Endodermal cell (in vitro differentiated cells): ENCODE measurements around the gene KIF25. TPM values are rescaled to one million over a fixed set of nuclear protein-coding genes. Genes with fewer than 3 reads are reported as not detected.
A peak's percentile ranks its signal among the peaks of the same experiment; 100 is the strongest.

ENCODE experiments used
- DNase-seq: peaks from one replicate; pipeline ENCODE4 v3.0.0-alpha.2; 2017
- H3K27ac ChIP-seq: 2 replicates; pipeline ENCODE4 v1.5.1; 2013; ENCODE audit warnings: mild to moderate bottlenecking, low read depth, low read length, moderate library complexity
- H3K27me3 ChIP-seq: 2 replicates; pipeline ENCODE4 v1.6.1; 2013; ENCODE audit warnings: mild to moderate bottlenecking, low read length, moderate library complexity; ENCODE audit not compliant: insufficient read depth, control insufficient read depth, poor library complexity, severe bottlenecking
- H3K36me3 ChIP-seq: 2 replicates; pipeline ENCODE4 v1.7.0; 2013; ENCODE audit warnings: mild to moderate bottlenecking, low read length, moderate library complexity; ENCODE audit not compliant: control insufficient read depth, insufficient read depth
- H3K4me1 ChIP-seq: one replicate; pipeline ENCODE4 v1.7.0; 2013; ENCODE audit warnings: low read length; ENCODE audit not compliant: control insufficient read depth, insufficient read depth
- H3K4me3 ChIP-seq: 2 replicates; pipeline ENCODE4 v1.5.1; 2013; ENCODE audit warnings: mild to moderate bottlenecking, low read length, moderate library complexity
- H3K9ac ChIP-seq: 2 replicates; pipeline ENCODE4 v1.6.1; 2013; ENCODE audit warnings: mild to moderate bottlenecking, low read length, moderate library complexity; ENCODE audit not compliant: poor library complexity, severe bottlenecking; ENCODE audit errors: extremely low read depth
- H3K9me3 ChIP-seq: 2 replicates; pipeline ENCODE4 v1.6.1; 2013; ENCODE audit warnings: mild to moderate bottlenecking, low read length, moderate library complexity; ENCODE audit not compliant: control insufficient read depth
- H3K27ac Mint-ChIP-seq: 2 replicates; pipeline ENCODE4 v1.8.0; 2020; ENCODE audit warnings: mixed read lengths
- H3K27me3 Mint-ChIP-seq: 2 replicates; pipeline ENCODE4 v1.8.0; 2021; ENCODE audit warnings: mild to moderate bottlenecking, mixed read lengths; ENCODE audit not compliant: insufficient read depth
- H3K36me3 Mint-ChIP-seq: 2 replicates; pipeline ENCODE4 v1.8.0; 2020; ENCODE audit warnings: low read depth, mixed read lengths
- H3K4me1 Mint-ChIP-seq: 2 replicates; pipeline ENCODE4 v1.8.0; 2020; ENCODE audit warnings: mixed read lengths
- H3K4me3 Mint-ChIP-seq: 2 replicates; pipeline ENCODE4 v1.8.0; 2020; ENCODE audit warnings: mild to moderate bottlenecking, moderate library complexity, mixed read lengths
- H3K9me3 Mint-ChIP-seq: 2 replicates; pipeline ENCODE4 v1.8.0; 2020; ENCODE audit warnings: mild to moderate bottlenecking, mixed read lengths
- CTCF ChIP-seq: fragments of 200-600 bp; sonication (generic); conservative IDR thresholded peaks from 2 replicates; pipeline ENCODE4 v1.5.0; 2021; ENCODE audit warnings: antibody characterized with exemption, mild to moderate bottlenecking
- WGBS, 2 experiments: methylation state at CpG; one replicate each; pipeline versions ENCODE4 v1.1.5 to v1.1.7; 2013; ENCODE audit warnings: missing lambda C conversion rate in 2 of 2, mixed read lengths in 1 of 2; ENCODE audit not compliant: insufficient coverage in 1 of 2, insufficient read length in 1 of 2; 5-methylcytosine and 5-hydroxymethylcytosine counted together
- total RNA-seq, 2 donors: library from RNA; stranded (reverse); fragmentation: NEBNext Ultra II Directional in 1 of 2; extraction: Animal tissue kit (Norgen Biotek cat#: 25700) in 1 of 2; gene quantifications; 2 replicates in 1 of 2; 3 replicates in 1 of 2; pipeline ENCODE4 v1.2.1, GENCODE V29; 2021

Gene KIF25
- total RNA-seq, 2 donors from 2014 or later = 1.3 TPM; not detected in 1

GRCh38 chr6:168043848-168044415, 46.5 kb downstream of the KIF25 start:
- Mint-ChIP-seq H3K27ac (no peak overlapping the region), H3K27me3 (no peaks in the 10 kb centered on the region), H3K36me3 (peaks cover 5% of the 10 kb centered on the region), H3K4me3 (no peak overlapping the region), H3K9me3 (peaks cover 37% of the 10 kb centered on the region), H3K4me1 (no peaks in the 10 kb centered on the region)
- WGBS, 2 experiments = 94 to 95% methylated on average over 7 to 21 of the region's 21 CpGs
- Histone ChIP-seq H3K9ac (no peak overlapping the region), H3K36me3 (no peaks in the 10 kb centered on the region), H3K4me1 (no peaks in the 10 kb centered on the region), H3K4me3 (no peak overlapping the region), H3K27ac (no peak overlapping the region), H3K9me3 (peaks cover 21% of the 10 kb centered on the region), H3K27me3 (no peaks in the 10 kb centered on the region)
- no peak for DNase-seq
- no peak for TF ChIP-seq CTCF

GRCh38 chr6:168044521-168045130, 47.2 kb downstream of the KIF25 start:
- DNase-seq = no peak
- peaks cover 30% of the 10 kb centered on the region for H3K9me3 Mint-ChIP-seq
- no peaks in the 10 kb centered on the region for H3K36me3 ChIP-seq
- peaks cover 2% of the 10 kb centered on the region for H3K36me3 Mint-ChIP-seq
- H3K27me3 Mint-ChIP-seq = no peaks in the 10 kb centered on the region
- no peaks in the 10 kb centered on the region for H3K27me3 ChIP-seq
- H3K9me3 ChIP-seq = peaks cover 15% of the 10 kb centered on the region
- H3K27ac ChIP-seq = no peak overlapping the region
- H3K4me1 ChIP-seq = no peaks in the 10 kb centered on the region
- 91 to 97% methylated on average over 15 to 28 of the region's 28 CpGs for WGBS, 2 experiments
- no peak overlapping the region for H3K27ac Mint-ChIP-seq
- H3K4me3 Mint-ChIP-seq = no peak overlapping the region
- no peak overlapping the region for H3K9ac ChIP-seq
- no peaks in the 10 kb centered on the region for H3K4me1 Mint-ChIP-seq
- H3K4me3 ChIP-seq = no peak overlapping the region
- no peak for TF ChIP-seq CTCF

GRCh38 chr6:168045141-168045691, 47.7 kb downstream of the KIF25 start:
- 90 to 91% methylated on average over 16 to 19 of the region's 19 CpGs for WGBS, 2 experiments
- no peaks in the 10 kb centered on the region for H3K27me3 ChIP-seq
- no peak overlapping the region for H3K9ac ChIP-seq
- peaks cover 9% of the 10 kb centered on the region for H3K9me3 ChIP-seq
- Mint-ChIP-seq H3K9me3 (peaks cover 24% of the 10 kb centered on the region), H3K36me3 (peaks cover 2% of the 10 kb centered on the region), H3K4me3 (no peak overlapping the region), H3K27ac (no peak overlapping the region), H3K27me3 (no peaks in the 10 kb centered on the region), H3K4me1 (no peaks in the 10 kb centered on the region)
- no peaks in the 10 kb centered on the region for H3K36me3 ChIP-seq
- no peak overlapping the region for H3K4me3 ChIP-seq
- no peak overlapping the region for H3K27ac ChIP-seq
- TF ChIP-seq CTCF = peak; percentile 47
- DNase-seq = no peak
- H3K4me1 ChIP-seq = no peaks in the 10 kb centered on the region
